GM21367 (cell line): ENCODE measurements around the gene THRA.

Experiments
- ATAC-seq: cut with Tn5 transposase; IDR thresholded peaks from one replicate; pipeline ENCODE4 v1.9.1; 2021; ENCODE audit not compliant: unreplicated experiment

THRA gene

GRCh38 chr17:40062329-40063186, at the start of gene THRA:
THRA (plus strand) TSS chr17:40062965; CDS start chr17:40074489, 11,524 bp downstream.
- ATAC-seq = peak; percentile 53

DNA sequence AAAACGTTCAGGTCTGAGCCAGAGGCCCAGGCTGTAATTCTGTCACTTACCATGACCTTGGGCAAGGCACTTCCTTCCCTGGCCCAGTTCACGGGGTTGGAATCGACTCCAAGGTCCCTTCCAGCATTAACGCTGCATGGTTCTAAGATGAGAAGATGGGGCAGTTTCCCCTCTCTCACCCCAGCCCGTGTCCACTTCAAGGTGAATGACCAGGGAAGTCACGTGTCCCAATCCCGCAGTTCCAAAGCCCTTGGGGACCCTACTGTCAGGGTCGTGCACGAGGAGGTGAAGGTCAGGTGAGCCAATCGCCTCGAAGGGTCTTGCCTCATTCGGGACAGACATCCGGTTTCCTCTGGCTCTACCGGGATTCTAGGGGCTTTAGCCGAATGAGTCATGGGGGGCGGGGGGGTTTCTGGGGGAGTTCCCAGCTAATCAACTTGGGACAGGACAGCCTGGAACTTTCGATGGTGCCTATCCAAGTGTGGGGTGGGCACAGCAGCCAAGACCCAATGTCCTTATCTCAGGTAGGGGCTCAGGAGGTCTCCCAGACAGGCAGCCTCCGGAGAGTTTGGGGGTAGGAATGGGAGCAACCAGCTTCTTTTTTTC, 48.3 kb upstream of the THRA start:
- no peak for ATAC-seq

GRCh38 chr17:40015005-40015997, 47.5 kb upstream of the THRA start, which contains the start of gene CSF3:
CSF3 (plus strand) TSS chr17:40015440; CDS start chr17:40015475, 35 bp downstream.
- ATAC-seq = no peak

- ATAC-seq = no peak
Observed at GRCh38 chr17:40015998-40016985, 46.5 kb upstream of the THRA start.

DNA sequence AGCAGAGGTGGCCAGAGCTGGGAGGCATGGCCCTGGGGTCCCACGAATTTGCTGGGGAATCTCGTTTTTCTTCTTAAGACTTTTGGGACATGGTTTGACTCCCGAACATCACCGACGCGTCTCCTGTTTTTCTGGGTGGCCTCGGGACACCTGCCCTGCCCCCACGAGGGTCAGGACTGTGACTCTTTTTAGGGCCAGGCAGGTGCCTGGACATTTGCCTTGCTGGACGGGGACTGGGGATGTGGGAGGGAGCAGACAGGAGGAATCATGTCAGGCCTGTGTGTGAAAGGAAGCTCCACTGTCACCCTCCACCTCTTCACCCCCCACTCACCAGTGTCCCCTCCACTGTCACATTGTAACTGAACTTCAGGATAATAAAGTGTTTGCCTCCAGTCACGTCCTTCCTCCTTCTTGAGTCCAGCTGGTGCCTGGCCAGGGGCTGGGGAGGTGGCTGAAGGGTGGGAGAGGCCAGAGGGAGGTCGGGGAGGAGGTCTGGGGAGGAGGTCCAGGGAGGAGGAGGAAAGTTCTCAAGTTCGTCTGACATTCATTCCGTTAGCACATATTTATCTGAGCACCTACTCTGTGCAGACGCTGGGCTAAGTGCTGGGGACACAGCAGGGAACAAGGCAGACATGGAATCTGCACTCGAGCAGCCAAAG, 45.2 kb upstream of the THRA start:
- no peak for ATAC-seq

DNA sequence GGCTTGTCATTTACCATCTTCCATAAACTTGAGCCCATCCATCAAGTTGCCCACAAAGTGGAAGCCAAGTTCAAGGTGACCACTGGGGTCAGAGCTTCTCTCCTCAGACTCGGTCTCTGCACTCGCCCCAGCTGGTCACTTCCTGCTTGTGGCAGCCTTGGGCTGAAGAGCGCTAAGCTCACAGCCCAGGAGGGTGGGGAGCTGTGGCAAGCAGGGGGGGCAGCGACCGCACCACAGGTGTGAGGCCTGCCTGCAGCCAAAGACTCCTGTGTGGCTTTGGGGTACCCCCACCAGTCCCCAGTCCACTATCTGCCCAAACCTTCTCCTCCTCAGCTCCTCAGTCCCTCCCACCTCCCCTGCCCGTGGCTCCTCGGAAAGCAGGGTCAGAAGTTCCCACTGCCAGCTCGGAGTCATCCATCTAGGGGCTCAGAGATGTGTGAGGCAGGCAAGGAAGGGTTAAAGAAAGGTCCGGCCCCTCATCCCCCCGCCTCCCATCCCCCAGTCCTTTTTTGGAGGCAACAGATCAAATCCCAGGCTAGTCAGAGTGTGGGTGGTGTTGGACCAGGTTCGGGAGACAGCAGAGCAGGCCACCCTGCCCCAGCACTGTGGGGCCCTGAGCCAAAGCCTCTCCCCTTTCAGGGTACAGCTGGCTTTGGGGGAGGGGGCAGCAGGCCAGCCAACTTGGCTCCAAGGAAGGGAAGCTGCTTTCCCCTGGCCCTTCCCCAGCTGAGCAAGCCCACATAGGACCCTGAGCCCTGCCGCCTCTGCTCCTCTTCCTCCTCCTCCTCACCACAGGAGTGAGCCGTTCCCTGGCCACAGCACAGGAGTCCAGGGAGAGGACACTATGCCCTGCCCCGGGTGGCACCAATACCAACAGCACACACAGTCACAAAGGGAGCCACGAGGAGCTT, 44.3 kb upstream of the THRA start:
- no peak for ATAC-seq

DNA sequence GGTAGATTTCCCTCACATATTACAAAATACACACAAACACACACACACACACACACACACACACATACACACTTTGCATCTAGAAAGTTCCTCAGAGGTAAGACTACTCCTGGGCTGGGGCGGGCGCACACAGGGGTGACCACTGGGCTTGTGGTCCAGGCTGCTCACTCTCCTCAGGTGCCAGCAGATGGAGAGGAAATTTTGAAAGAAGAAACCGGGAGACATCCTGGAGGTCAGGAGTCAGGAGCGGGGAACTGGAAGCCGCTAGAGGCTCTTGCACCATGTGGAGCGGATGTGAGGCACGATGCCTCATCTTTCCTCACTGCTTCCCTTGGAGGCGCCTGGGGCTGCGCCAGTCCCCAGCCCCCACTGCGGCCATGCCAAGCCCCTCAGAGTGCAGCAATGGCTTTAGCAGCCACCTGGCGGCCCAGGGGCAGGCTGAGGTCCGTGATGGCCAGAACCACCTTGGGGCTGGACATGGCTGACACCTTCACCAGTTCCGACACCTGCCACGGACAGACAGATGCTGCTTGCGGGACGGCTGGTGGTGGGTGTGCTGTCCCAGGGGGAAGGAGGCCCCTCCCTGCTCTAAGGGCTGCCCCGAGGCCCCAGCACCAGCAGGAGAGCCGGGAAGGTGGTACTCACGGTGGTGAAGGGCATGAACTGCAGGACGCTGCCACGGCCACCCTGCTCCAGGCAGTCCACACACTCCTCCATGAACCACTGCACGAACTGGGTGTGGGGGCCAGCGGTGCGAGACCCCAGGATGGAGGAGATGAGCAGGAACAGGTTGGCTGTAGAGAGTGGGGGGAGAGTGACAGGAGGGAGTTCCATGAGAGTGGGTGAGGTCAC, 43.4 kb upstream of the THRA start:
- ATAC-seq = no peak

DNA sequence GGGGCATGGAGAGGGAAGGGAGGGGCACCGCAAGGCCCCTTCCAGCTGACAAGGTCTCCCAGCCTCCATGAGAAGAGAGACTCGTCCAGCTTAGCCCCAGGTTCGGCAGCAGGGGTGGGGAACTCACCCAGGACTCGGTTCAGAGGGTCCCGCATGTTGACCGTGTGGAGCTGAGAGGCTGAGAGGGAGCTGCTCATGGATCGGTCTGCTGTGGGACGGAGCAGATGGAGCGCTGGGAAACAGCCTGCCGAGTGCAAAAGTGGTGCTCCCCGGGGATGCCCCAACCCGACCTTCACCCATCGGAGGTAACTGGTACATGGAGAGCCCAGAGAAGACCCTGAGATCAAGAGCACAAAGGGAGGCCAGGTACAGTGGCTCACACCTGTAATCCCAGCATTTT, 42.6 kb upstream of the THRA start:
- no peak for ATAC-seq

DNA sequence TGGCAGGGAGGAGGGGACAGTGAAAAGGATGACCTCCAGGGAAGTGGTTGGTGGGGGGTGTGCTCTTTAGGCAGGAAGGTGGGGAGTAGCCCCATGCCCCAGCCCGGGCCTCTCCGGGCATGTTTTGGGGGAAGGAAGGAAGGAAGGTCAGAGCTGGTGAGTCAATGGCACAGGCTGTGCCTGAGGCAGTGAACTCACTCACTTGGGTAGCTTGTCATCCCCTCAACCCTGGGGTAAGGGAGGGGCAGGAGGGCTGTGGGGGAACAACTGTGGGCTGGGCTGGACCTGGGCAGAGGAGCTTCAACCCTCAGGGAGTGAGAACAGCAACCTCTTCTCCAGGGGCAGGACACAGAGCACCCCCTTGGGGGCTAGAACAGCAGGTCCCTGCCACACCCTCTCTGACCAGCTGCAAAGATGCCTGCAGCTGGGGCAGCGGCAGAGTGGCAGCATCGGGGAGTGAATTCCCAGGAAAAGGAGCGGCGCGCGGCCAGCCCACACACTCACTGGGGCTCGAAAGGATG, 41.3 kb upstream of the THRA start:
- no peak for ATAC-seq

DNA sequence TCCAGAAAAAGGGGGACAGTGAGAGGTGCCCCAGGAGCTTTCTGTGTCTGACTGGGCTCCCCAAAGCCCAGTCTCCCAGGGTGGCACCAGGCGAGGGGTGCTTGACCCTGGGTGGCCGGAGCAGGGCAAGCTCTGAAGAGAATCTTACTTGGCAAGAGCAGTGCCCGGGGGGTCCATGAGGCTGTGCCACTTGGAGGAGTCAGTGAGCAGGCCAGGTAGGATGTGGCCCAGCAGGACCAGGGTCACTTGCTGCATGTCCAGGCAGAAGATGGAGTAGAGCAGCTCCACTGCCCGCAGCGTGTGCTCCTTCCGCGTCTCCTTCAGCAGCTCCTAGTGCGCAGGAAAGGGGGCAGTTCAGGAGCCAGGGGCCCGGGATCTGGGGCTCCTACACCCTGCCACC, 40.3 kb upstream of the THRA start:
- no peak for ATAC-seq

DNA sequence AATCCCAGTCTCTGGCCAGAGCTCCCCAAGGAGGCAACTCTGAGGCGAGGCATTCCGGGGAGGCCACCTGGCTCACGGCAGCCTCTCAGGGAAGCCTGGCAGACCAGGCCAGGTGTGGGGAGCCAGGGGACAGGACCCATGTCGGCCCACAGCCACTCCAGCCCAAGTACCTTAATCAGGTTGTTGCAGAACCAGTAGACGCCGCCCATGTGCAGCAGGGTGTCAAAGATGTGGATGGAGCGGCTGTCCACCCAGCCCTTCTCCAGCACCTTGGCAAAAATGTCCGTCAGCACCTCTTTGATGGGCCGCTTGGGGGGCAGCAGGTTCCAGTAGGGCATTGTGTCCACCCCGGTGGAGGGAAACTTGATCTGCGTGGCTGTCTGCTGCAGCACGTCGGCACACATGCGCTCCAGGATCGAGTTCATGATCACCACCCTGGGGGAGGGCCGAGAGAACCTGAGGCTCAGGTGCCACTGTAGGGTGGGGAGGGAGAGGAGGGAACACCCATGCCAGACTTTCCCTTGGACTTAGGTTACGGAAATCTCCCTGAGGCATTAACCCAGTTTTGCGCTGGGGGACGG, 39.7 kb upstream of the THRA start:
- no peak for ATAC-seq

DNA sequence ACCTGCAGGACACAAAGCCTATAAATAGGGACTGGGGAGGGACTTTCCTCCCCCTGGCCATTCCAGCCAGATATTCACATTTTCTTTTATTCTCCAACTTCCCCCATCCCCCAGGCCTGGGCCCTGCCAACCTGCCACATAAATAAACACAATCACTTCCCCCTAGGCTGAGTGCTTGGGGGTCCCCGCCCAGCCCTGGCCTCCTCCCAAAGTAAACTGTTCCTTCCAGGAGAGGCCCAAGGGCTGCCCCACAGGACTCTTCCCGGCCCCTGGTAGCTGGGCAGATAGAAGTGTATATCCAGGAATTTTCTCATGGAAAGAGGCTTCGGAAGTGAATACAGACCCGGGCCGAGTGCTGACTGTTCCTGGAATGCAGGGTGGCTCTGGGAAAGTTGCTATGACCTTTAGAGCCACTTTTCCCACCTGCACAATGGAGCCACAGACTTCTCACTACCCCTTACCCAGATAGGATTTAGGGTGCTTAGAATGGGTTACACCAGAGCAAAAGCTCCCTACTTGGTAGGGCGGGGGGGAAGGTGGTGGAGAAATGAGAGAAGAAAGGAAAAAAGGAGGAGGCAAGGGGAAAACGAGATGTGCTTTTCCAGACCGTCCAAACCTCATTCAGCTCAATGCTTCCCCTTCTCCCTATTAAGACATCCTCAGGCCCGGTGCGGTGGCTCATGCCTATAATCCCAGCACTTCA, 39.0 kb upstream of the THRA start:
- ATAC-seq = no peak

DNA sequence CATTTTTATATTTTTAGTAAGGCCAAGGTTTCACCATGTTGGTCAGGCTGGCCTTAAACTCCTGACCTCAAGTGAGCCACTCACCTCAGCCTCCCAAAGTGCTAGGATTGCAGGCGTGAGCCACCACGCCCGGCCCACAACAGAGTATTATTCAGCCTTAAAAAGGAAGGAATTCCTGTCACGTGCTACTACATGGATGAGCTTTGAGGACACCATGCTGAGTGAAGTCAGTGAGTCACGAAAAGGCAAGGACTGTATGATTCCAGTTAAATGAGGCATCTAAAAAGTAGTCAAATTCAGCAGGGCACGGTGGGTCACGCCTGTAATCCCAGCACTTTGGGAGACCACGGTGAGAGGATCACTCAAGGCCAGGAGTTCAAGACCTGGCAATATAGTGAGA, 37.9 kb upstream of the THRA start:
- ATAC-seq = no peak

DNA sequence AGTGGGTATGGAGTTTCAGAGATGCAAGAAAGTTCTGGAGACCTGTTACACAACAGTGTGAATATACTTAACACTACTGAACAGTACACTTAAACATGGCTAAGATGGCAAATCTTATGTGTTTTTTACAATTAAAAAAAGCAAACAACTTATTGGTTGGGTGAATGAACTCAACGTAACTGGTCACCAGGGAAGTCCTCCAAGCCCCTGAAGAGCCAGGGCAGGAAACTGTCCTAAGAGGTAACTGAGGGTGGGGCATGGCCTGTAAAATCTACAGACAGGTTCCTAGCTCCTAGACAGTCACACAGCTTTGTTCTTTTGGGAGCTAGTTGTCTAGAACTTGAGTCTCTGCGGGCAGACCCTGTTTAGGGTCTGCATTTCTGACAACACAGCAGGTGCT, 37.2 kb upstream of the THRA start:
- ATAC-seq = no peak

- ATAC-seq = no peak
Observed at GRCh38 chr17:40025991-40026815, 36.6 kb upstream of the THRA start.
